WERI-Rb-1 (cell line): ENCODE results near the gene TUBGCP2.

Experiments
- DNase-seq: peaks from one replicate; pipeline ENCODE4 v3.0.0-alpha.2; 2020
- H3K27ac ChIP-seq: fragments of 250-450 bp; sonication (Bioruptor Pico); 2 replicates; pipeline ENCODE4 v1.5.1; 2020; ENCODE audit warnings: mild to moderate bottlenecking, moderate library complexity
- H3K27me3 ChIP-seq: fragments of 250-450 bp; sonication (Bioruptor Pico); 2 replicates; pipeline ENCODE4 v1.5.1; 2021; ENCODE audit warnings: mild to moderate bottlenecking, low read depth, moderate library complexity; ENCODE audit not compliant: insufficient read depth, severe bottlenecking
- H3K36me3 ChIP-seq: fragments of 250-450 bp; sonication (Bioruptor Pico); 2 replicates; pipeline ENCODE4 v1.5.1; 2020; ENCODE audit warnings: mild to moderate bottlenecking, moderate library complexity
- H3K4me3 ChIP-seq: 2 replicates; pipeline ENCODE4 v1.5.1; 2011; ENCODE audit warnings: low read depth, mild to moderate bottlenecking, control low read depth, low read length
- H3K9me3 ChIP-seq: fragments of 250-450 bp; sonication (Bioruptor Pico); 2 replicates; pipeline ENCODE4 v1.5.1; 2021; ENCODE audit warnings: mild to moderate bottlenecking, moderate library complexity; ENCODE audit not compliant: severe bottlenecking
- CTCF ChIP-seq: IDR thresholded peaks from 2 replicates; pipeline ENCODE4 v1.5.1; 2011; ENCODE audit warnings: low read depth, mild to moderate bottlenecking, control low read depth, inconsistent platforms, low read length

TUBGCP2 gene

GRCh38 chr10:133315847-133316246, 7.2 kb upstream of the TUBGCP2 start:
- no peaks in the 10 kb centered on the region for H3K27me3 ChIP-seq
- H3K9me3 ChIP-seq, result peaks cover 2% of the 10 kb centered on the region
- no peak for DNase-seq
- H3K36me3 ChIP-seq, result peaks cover 15% of the 10 kb centered on the region
- no peak for TF ChIP-seq CTCF
- H3K4me3 ChIP-seq, result no peak overlapping the region
- no peak overlapping the region for H3K27ac ChIP-seq

DNA sequence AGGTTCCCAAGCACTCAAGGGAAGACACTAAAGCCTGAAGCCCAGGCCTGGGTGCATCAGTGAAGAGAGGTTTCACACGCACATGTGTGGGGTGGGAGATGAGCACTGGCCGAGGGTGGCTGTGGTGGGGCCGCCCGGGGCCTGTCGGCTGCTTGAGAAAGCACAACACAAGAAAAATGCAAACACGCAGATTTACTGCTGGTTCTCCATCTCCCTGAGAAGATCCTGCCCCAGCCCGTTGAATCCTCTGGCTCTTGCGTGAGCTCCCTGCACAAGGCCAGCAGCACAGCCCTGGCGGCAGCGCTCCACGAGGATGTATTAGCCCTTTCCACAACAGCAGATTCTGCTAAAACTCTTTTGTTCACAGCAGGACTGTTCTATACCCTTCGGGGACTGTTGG, 6.2 kb upstream of the TUBGCP2 start:
- no peaks in the 10 kb centered on the region for H3K27me3 ChIP-seq
- no peak for TF ChIP-seq CTCF
- no peaks in the 10 kb centered on the region for H3K9me3 ChIP-seq
- no peak overlapping the region for H3K4me3 ChIP-seq
- no peak overlapping the region for H3K27ac ChIP-seq
- peaks cover 23% of the 10 kb centered on the region for H3K36me3 ChIP-seq
- no peak for DNase-seq

GRCh38 chr10:133313192-133313591, 4.5 kb upstream of the TUBGCP2 start:
- peaks cover 30% of the 10 kb centered on the region for H3K36me3 ChIP-seq
- H3K4me3 ChIP-seq, result no peak overlapping the region
- no peak for DNase-seq
- no peak overlapping the region for H3K27ac ChIP-seq
- TF ChIP-seq CTCF, result no peak
- no peaks in the 10 kb centered on the region for H3K9me3 ChIP-seq
- no peaks in the 10 kb centered on the region for H3K27me3 ChIP-seq

GRCh38 chr10:133312769-133313145, 4.1 kb upstream of the TUBGCP2 start:
- H3K27ac ChIP-seq, result no peak overlapping the region

GRCh38 chr10:133312016-133312768, 3.5 kb upstream of the TUBGCP2 start:
- H3K9me3 ChIP-seq, result no peaks in the 10 kb centered on the region
- no peak for DNase-seq
- no peak overlapping the region for H3K4me3 ChIP-seq
- TF ChIP-seq CTCF, result no peak
- peaks cover 30% of the 10 kb centered on the region for H3K36me3 ChIP-seq
- H3K27ac ChIP-seq, result no peak overlapping the region
- H3K27me3 ChIP-seq, result no peaks in the 10 kb centered on the region

More at GRCh38 chr10:133312769-133313145, 4.1 kb upstream of the TUBGCP2 start:
- Histone ChIP-seq H3K36me3 (peaks cover 30% of the 10 kb centered on the region), H3K9me3 (no peaks in the 10 kb centered on the region), H3K27me3 (no peaks in the 10 kb centered on the region), H3K4me3 (no peak overlapping the region)
- no peak for DNase-seq
- TF ChIP-seq CTCF, result no peak

GRCh38 chr10:133311570-133311969, 2.9 kb upstream of the TUBGCP2 start:
- Histone ChIP-seq H3K27me3 (no peaks in the 10 kb centered on the region), H3K9me3 (no peaks in the 10 kb centered on the region), H3K36me3 (peaks cover 30% of the 10 kb centered on the region), H3K27ac (no peak overlapping the region), H3K4me3 (no peak overlapping the region)
- no peak for DNase-seq
- no peak for TF ChIP-seq CTCF
